ENCODE results near the gene CUL7. TPM values are rescaled to one million over a fixed set of nuclear protein-coding genes. Genes with fewer than 3 reads are reported as not detected.

Gene CUL7
- total RNA-seq, 2 experiments from 2014 or later, result 21.9 to 22.1 TPM

DNA sequence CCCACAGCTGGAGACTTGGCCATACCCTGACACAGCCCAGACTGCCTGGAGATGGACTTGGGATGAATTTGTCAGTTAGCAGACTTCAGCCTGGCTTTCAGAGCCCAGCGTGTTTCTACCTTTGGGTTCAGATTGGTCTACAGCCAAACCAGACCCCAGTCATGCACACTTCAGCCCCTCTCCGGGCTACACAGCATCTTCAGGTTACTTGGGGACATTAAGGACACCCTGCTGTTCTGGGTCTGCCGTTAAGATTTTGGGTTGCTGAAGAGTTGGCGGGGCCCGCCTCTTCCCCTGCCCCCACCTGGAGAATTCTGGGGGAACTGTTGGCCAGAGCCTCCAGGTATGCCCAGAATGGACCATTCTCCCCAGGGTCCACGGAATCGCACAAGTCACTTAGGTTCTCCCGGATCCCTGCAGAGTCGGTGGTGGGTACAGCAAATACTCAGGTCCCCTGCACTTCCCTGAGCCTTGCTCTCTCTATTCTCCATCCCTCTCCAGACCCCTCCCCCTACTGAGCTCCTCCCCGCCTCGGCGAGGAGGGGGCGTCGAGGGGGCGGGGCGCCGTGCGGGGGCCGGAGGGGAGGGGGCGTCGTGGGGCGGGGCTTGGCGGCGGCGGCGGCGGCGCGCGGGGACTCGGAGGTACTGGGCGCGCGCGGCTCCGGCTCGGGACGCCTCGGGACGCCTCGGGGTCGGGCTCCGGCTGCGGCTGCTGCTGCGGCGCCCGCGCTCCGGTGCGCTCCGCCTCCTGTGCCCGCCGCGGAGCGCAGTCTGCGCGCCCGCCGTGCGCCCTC is 22.2 kb upstream of the CUL7 start, which contains the start of gene PTK7:
Gene PTK7, plus strand, starts transcription at position 645 of the 794 bp plus-strand sequence. CDS start 175 bp downstream, outside the sequence.
- DNase-seq, result peak; percentile 33
- Mint-ChIP-seq H3K27me3 (ENCODE audit: low read depth) (peaks cover 14% of the 10 kb centered on the region), H3K4me1 (ENCODE audit: low read depth) (peaks cover 7% of the 10 kb centered on the region), H3K27ac (no peak within 1 kb of the TSS), H3K4me3 (peak within 1 kb of the TSS; percentile 65), H3K36me3 (ENCODE audit: low read depth) (no peaks in the 10 kb centered on the region), H3K9me3 (no peaks in the 10 kb centered on the region)
- intact Hi-C loops (cut with micrococcal nuclease), result loop anchor here (10.0 kb wide), 1 partner anchor 429 kb away; no protein-coding TSS in a partner anchor
- CTCF ChIA-PET, result interaction anchor here (1.2 to 2.9 kb wide), 2 partner anchors 68 to 174 kb away, joined by 3 to 16 read pairs; no protein-coding TSS in a partner anchor

DNA sequence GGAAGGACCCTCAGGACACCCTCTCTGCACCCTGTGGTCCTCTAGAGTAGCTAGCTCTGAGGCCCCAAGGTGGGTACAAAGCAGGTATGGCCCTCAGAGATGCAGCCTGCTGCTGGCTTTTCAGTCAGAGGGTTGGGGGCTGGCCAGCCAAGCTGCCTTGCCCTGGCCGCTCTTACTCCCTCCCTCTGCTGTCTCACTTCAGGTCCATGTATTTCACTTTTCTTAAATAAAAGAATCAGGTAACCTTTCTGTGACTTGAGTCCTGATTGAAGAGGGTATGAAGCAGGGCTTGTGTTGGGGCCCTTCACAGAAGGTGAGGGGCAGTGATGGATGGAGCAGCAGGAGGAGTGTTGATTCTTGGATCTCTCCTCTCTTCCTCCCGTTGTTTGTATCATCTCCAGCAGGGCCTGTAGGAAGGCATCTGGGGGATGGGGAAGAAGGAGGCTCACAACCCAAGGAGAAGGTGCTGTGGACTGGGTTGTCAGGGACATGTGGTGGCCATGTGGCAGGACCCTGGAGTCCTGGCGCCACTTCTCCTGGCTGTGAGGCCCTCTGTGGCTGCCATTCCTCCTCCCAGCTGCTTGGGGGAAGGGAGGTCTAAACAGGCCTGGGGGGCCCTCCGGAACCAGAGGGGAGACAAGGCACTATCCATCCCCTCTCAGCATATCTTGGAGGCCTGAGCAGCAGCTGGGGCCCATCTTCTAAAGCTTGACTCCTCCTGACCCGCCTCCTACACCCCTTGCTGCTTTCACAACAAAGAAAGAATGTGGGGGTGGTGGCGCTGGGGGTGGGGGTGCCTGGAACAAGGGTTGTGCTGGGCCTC is 21.4 kb upstream of the CUL7 start:
- intact Hi-C loops (cut with micrococcal nuclease), result loop anchor here (5.0 to 10.0 kb wide), 2 partner anchors 173 to 430 kb away; no protein-coding TSS in a partner anchor
- Mint-ChIP-seq H3K4me1 (ENCODE audit: low read depth) (peaks cover 7% of the 10 kb centered on the region), H3K9me3 (no peaks in the 10 kb centered on the region), H3K27ac (no peak overlapping the region), H3K4me3 (peak overlapping the region; percentile 22), H3K36me3 (ENCODE audit: low read depth) (no peaks in the 10 kb centered on the region), H3K27me3 (ENCODE audit: low read depth) (peaks cover 14% of the 10 kb centered on the region)
- CTCF ChIA-PET, result interaction anchor here (1.2 to 2.9 kb wide), 2 partner anchors 68 kb away, joined by 6 to 16 read pairs; no protein-coding TSS in a partner anchor
- DNase-seq, result no peak

- CTCF ChIA-PET, result interaction anchor here (1.1 to 1.6 kb wide), 5 partner anchors 9 to 74 kb away, joined by 3 to 9 read pairs (median 6); no protein-coding TSS in a partner anchor
- intact Hi-C loops (cut with micrococcal nuclease), result loop anchor here (1.0 to 10.0 kb wide), 3 partner anchors 73 to 435 kb away; no protein-coding TSS in a partner anchor
- Mint-ChIP-seq H3K36me3 (ENCODE audit: low read depth) (no peaks in the 10 kb centered on the region), H3K27ac (no peak overlapping the region), H3K9me3 (no peaks in the 10 kb centered on the region), H3K4me1 (ENCODE audit: low read depth) (no peaks in the 10 kb centered on the region), H3K27me3 (ENCODE audit: low read depth) (no peaks in the 10 kb centered on the region), H3K4me3 (no peak overlapping the region)
- DNase-seq, result peak; percentile 37
These were observed 16.5 kb upstream of the CUL7 start for GRCh38 chr6:43070028-43070632.

- DNase-seq, result no peak
- intact Hi-C loops (cut with micrococcal nuclease), result no loop called here
- H3K27me3 Mint-ChIP-seq (ENCODE audit: low read depth), result no peaks in the 10 kb centered on the region
- H3K27ac Mint-ChIP-seq, result no peak overlapping the region
- H3K36me3 Mint-ChIP-seq (ENCODE audit: low read depth), result peaks cover 4% of the 10 kb centered on the region
- no peak overlapping the region for H3K4me3 Mint-ChIP-seq
- CTCF ChIA-PET, result interaction anchor here (0.6 to 2.2 kb wide), 3 partner anchors 8 to 191 kb away, joined by 3 to 7 read pairs (median 3); no protein-coding TSS in a partner anchor
- H3K9me3 Mint-ChIP-seq, result no peaks in the 10 kb centered on the region
- peaks cover 25% of the 10 kb centered on the region for H3K4me1 Mint-ChIP-seq (ENCODE audit: low read depth)
These were observed 9.2 kb upstream of the CUL7 start for GRCh38 chr6:43062818-43063217.

GRCh38 chr6:43061861-43062260 is 8.2 kb upstream of the CUL7 start:
- H3K27me3 Mint-ChIP-seq (ENCODE audit: low read depth), result no peaks in the 10 kb centered on the region
- no peak for DNase-seq
- no peaks in the 10 kb centered on the region for H3K9me3 Mint-ChIP-seq
- CTCF ChIA-PET, result no interaction called here
- H3K4me1 Mint-ChIP-seq (ENCODE audit: low read depth), result peaks cover 29% of the 10 kb centered on the region
- intact Hi-C loops (cut with micrococcal nuclease), result no loop called here
- H3K36me3 Mint-ChIP-seq (ENCODE audit: low read depth), result peaks cover 11% of the 10 kb centered on the region
- no peak overlapping the region for H3K4me3 Mint-ChIP-seq
- no peak overlapping the region for H3K27ac Mint-ChIP-seq

- Mint-ChIP-seq H3K4me3 (peak overlapping the region; percentile 86), H3K9me3 (no peaks in the 10 kb centered on the region), H3K4me1 (ENCODE audit: low read depth) (peaks cover 29% of the 10 kb centered on the region), H3K27ac (no peak overlapping the region), H3K36me3 (ENCODE audit: low read depth) (peaks cover 14% of the 10 kb centered on the region), H3K27me3 (ENCODE audit: low read depth) (no peaks in the 10 kb centered on the region)
- DNase-seq, result no peak
- CTCF ChIA-PET, result interaction anchor here (1.0 kb wide), 1 partner anchor 9 kb away, joined by 6 read pairs; no protein-coding TSS in a partner anchor
- intact Hi-C loops (cut with micrococcal nuclease), result no loop called here
These were observed 7.3 kb upstream of the CUL7 start for GRCh38 chr6:43060755-43061633.

DNA sequence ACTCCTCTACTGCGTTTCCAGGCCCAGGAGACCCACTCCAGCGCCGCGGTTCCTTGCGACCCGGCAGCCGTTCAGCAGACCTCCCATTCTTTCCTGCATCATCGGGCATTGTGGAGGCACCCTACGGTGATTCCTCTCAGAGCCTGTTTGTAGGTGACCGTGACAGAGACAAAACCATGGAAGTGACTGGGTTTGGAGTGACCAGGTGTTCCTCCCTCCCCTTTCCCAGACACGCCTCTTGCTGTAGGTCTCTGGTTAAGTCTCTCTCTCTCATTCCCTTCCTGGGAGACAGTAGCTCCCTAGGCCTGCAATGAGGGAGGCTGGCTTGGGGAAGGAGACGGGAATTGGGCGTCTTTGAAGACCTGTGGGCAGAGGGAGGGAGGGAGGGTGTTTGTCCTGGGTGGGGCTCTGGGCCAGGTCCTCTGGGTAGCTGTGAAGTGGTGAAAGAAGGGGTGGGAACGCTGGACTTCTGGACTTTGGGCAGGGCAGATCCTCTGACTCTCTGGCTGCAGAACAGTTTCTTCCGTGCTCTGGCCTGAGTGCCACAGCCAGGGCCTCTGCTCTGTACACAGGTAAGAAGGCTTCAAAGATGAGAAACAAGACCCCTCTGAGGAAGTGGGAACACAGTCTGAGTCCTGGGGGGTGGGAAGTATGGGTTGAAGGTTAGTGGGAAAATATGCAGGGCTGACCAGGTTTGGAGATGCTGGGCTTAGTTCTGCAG is 6.5 kb upstream of the CUL7 start:
- CTCF ChIA-PET, result interaction anchor here (2.3 kb wide), 1 partner anchor 83 kb away, joined by 8 read pairs; no protein-coding TSS in a partner anchor
- DNase-seq, result no peak
- H3K27ac Mint-ChIP-seq, result peak overlapping the region; percentile 93
- peak overlapping the region; percentile 86 for H3K4me3 Mint-ChIP-seq
- H3K9me3 Mint-ChIP-seq, result no peaks in the 10 kb centered on the region
- peaks cover 18% of the 10 kb centered on the region for H3K36me3 Mint-ChIP-seq (ENCODE audit: low read depth)
- intact Hi-C loops (cut with micrococcal nuclease), result no loop called here
- H3K4me1 Mint-ChIP-seq (ENCODE audit: low read depth), result peaks cover 29% of the 10 kb centered on the region
- H3K27me3 Mint-ChIP-seq (ENCODE audit: low read depth), result no peaks in the 10 kb centered on the region

- H3K36me3 Mint-ChIP-seq (ENCODE audit: low read depth), result peaks cover 18% of the 10 kb centered on the region
- no peaks in the 10 kb centered on the region for H3K9me3 Mint-ChIP-seq
- peak within 1 kb of the TSS; percentile 86 for H3K4me3 Mint-ChIP-seq
- CTCF ChIA-PET, result interaction anchor here (0.6 to 2.3 kb wide), 2 partner anchors 84 to 597 kb away, joined by 4 to 8 read pairs; no protein-coding TSS in a partner anchor
- no peaks in the 10 kb centered on the region for H3K27me3 Mint-ChIP-seq (ENCODE audit: low read depth)
- peak within 1 kb of the TSS; percentile 93 for H3K27ac Mint-ChIP-seq
- intact Hi-C loops (cut with micrococcal nuclease), result loop anchor here (1.0 to 5.0 kb wide), 11 partner anchors 45 to 568 kb away; partner anchors contain the start of genes BICRAL, CNPY3, GTPBP2 and KLHDC3
- DNase-seq, result peak; percentile 99
- peaks cover 29% of the 10 kb centered on the region for H3K4me1 Mint-ChIP-seq (ENCODE audit: low read depth)
These were observed 5.8 kb upstream of the CUL7 start, which contains the start of the genes KLC4 and MRPL2 for GRCh38 chr6:43059168-43060033. Gene KLC4, plus strand, starts transcription at chr6:43059631. Its CDS starts 1,705 bp downstream, at chr6:43061336. Gene MRPL2, minus strand, starts transcription at chr6:43059434. Its CDS starts 53 bp downstream, at chr6:43059381.

- Mint-ChIP-seq H3K27ac (peak overlapping the region; percentile 93), H3K4me3 (peak overlapping the region; percentile 86), H3K9me3 (no peaks in the 10 kb centered on the region), H3K36me3 (ENCODE audit: low read depth) (peaks cover 22% of the 10 kb centered on the region), H3K4me1 (ENCODE audit: low read depth) (peaks cover 33% of the 10 kb centered on the region), H3K27me3 (ENCODE audit: low read depth) (no peaks in the 10 kb centered on the region)
- no peak for DNase-seq
- CTCF ChIA-PET, result interaction anchor here (0.6 to 2.3 kb wide), 2 partner anchors 85 to 596 kb away, joined by 4 to 8 read pairs; no protein-coding TSS in a partner anchor
- intact Hi-C loops (cut with micrococcal nuclease), result loop anchor here (2.0 to 5.0 kb wide), 3 partner anchors 158 to 569 kb away; partner anchors contain the start of genes BICRAL and GTPBP2
These were observed 4.9 kb upstream of the CUL7 start for GRCh38 chr6:43058531-43058930.

Data from activated naive CD4-positive, alpha-beta T cell treated with anti-CD3 and anti-CD28 coated beads for 36 hours (primary cell).